Bronchial epithelial cell (primary cell): ENCODE data around the gene GP5. TPM values are rescaled to one million over a fixed set of nuclear protein-coding genes. Genes with fewer than 3 reads are reported as not detected.
A peak's percentile ranks its signal among the peaks of the same experiment; 100 is the strongest.

Experiments used
- DNase-seq: peaks from one replicate; pipeline ENCODE4 v3.0.0-alpha.2; 2010; ENCODE audit warnings: low read depth
- FAIRE-seq: peaks from 2 replicates; lab custom pipeline; 2011; peaks lifted over from hg19 to GRCh38; lab: Jason Lieb, UNC
- H3K27me3 ChIP-seq: 2 replicates; pipeline ENCODE4 v1.5.1; 2011; ENCODE audit warnings: low read length; ENCODE audit not compliant: control insufficient read depth, insufficient read depth
- H3K36me3 ChIP-seq: 2 replicates; pipeline ENCODE4 v1.5.1; 2011; ENCODE audit warnings: low read length; ENCODE audit not compliant: control insufficient read depth, insufficient read depth
- H3K4me3 ChIP-seq: 2 replicates; pipeline ENCODE4 v1.5.1; 2011; ENCODE audit warnings: mild to moderate bottlenecking, low read depth, low read length, control low read depth
- CTCF ChIP-seq: IDR thresholded peaks from 2 replicates; pipeline ENCODE4 v1.5.1; 2011; ENCODE audit warnings: mild to moderate bottlenecking, moderate library complexity, low read length, control low read depth, inconsistent platforms; ENCODE audit not compliant: insufficient read depth, severe bottlenecking
- total RNA-seq: library from RNA; depleted of rRNA; stranded (reverse); fragments of >200 nt; gene quantifications from 2 replicates; pipeline ENCODE4 v1.2.1, GENCODE V29; 2014

Gene GP5
- total RNA-seq, 1 donor from 2014 or later = under 0.01 TPM

GRCh38 chr3:194397757-194398312, 1.2 kb downstream of the GP5 start:
- H3K4me3 ChIP-seq = no peak overlapping the region
- DNase-seq (peak; percentile 1), FAIRE-seq (no peak)
- no peaks in the 10 kb centered on the region for H3K36me3 ChIP-seq
- TF ChIP-seq CTCF = no peak
- H3K27me3 ChIP-seq = peaks cover 13% of the 10 kb centered on the region

- peaks cover 13% of the 10 kb centered on the region for H3K27me3 ChIP-seq
- no peak for TF ChIP-seq CTCF
- DNase-seq = peak; percentile 31
- FAIRE-seq = no peak
- H3K36me3 ChIP-seq = no peaks in the 10 kb centered on the region
- H3K4me3 ChIP-seq = peak overlapping the region; percentile 3
These were observed 2.0 kb downstream of the GP5 start for GRCh38 chr3:194396859-194397756.

- H3K27me3 ChIP-seq = peaks cover 13% of the 10 kb centered on the region
- no peak overlapping the region for H3K4me3 ChIP-seq
- TF ChIP-seq CTCF = no peak
- DNase-seq (no peak), FAIRE-seq (no peak)
- H3K36me3 ChIP-seq = no peaks in the 10 kb centered on the region
These were observed 2.6 kb downstream of the GP5 start for GRCh38 chr3:194396539-194396858.

GRCh38 chr3:194395778-194396538, 3.1 kb downstream of the GP5 start:
- Histone ChIP-seq H3K36me3 (no peaks in the 10 kb centered on the region), H3K4me3 (no peak overlapping the region), H3K27me3 (peaks cover 13% of the 10 kb centered on the region)
- FAIRE-seq = no peak
- TF ChIP-seq CTCF = no peak
- DNase-seq = no peak

- Histone ChIP-seq H3K4me3 (no peak overlapping the region), H3K27me3 (peaks cover 13% of the 10 kb centered on the region), H3K36me3 (no peaks in the 10 kb centered on the region)
- peak; percentile 69 for DNase-seq
- TF ChIP-seq CTCF = no peak
- FAIRE-seq = peak; percentile 66
These were observed 3.9 kb downstream of the GP5 start for GRCh38 chr3:194395212-194395611.
